ENCODE measurements around the gene NRDE2. TPM values are rescaled to one million over a fixed set of nuclear protein-coding genes. Genes with fewer than 3 reads are reported as not detected.

NRDE2 gene, protein sequence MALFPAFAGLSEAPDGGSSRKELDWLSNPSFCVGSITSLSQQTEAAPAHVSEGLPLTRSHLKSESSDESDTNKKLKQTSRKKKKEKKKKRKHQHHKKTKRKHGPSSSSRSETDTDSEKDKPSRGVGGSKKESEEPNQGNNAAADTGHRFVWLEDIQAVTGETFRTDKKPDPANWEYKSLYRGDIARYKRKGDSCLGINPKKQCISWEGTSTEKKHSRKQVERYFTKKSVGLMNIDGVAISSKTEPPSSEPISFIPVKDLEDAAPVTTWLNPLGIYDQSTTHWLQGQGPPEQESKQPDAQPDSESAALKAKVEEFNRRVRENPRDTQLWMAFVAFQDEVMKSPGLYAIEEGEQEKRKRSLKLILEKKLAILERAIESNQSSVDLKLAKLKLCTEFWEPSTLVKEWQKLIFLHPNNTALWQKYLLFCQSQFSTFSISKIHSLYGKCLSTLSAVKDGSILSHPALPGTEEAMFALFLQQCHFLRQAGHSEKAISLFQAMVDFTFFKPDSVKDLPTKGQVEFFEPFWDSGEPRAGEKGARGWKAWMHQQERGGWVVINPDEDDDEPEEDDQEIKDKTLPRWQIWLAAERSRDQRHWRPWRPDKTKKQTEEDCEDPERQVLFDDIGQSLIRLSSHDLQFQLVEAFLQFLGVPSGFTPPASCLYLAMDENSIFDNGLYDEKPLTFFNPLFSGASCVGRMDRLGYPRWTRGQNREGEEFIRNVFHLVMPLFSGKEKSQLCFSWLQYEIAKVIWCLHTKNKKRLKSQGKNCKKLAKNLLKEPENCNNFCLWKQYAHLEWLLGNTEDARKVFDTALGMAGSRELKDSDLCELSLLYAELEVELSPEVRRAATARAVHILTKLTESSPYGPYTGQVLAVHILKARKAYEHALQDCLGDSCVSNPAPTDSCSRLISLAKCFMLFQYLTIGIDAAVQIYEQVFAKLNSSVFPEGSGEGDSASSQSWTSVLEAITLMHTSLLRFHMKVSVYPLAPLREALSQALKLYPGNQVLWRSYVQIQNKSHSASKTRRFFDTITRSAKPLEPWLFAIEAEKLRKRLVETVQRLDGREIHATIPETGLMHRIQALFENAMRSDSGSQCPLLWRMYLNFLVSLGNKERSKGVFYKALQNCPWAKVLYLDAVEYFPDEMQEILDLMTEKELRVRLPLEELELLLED
- 22.9 and 24.4 TPM in 2 replicates for total RNA-seq

DNA sequence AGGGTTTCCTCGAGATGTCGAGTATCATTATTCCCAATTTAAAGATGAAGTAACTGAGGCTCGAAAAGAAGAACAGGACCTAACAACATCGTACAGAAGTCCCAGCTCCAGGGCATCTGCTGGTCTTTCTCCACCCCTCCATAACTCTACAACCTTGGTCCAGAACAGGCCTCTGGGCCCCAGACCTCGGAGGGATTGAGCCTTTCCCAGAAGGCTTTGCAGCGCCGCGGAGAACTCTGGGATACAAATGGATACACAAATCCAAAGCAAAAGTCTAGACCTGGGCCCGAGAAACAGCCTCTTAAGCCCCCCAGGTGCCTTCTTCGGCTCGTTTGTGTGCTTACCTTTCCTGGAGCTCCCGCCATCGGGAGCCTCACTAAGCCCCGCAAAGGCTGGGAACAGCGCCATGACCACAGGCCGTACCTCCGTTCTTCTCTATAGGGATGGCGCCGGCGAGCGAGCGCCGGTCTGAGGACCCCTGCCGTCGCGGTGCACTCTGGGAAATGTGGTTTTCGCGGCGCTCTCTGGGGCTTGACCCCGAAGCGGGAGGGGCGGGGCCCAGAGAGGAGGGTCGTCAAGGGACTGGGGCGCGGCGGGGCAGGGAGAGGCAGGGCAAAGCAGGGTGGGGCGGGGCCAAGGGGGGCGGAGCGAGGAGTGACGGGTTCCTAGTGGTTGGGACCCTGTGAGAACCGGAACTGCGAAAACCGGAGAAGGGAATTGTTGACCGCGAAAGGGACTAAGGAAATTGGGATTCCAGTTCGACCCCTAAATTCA lies at the start of gene NRDE2:
NRDE2 (minus strand) TSS at position 445 of the 774 bp plus-strand sequence; CDS start at position 408, 37 bp downstream.
- Mint-ChIP-seq H3K4me3 (peak within 1 kb of the TSS; percentile 93), H3K4me1 (ENCODE audit: low read depth) (peaks cover 26% of the 10 kb centered on the region), H3K9me3 (no peaks in the 10 kb centered on the region), H3K36me3 (ENCODE audit: low read depth) (peaks cover 4% of the 10 kb centered on the region), H3K27ac (peak within 1 kb of the TSS; percentile 88), H3K27me3 (ENCODE audit: insufficient read depth) (peaks cover 23% of the 10 kb centered on the region)
- DNase-seq (ENCODE audit: low spot score): peak; percentile 90
- intact Hi-C loops (cut with micrococcal nuclease): loop anchor here (1.0 to 5.0 kb wide), 6 partner anchors 52 to 496 kb away; partner anchors contain the start of genes CALM1, PSMC1 and TDP1

- no peaks in the 10 kb centered on the region for H3K4me1 Mint-ChIP-seq (ENCODE audit: low read depth)
- H3K27me3 Mint-ChIP-seq (ENCODE audit: insufficient read depth): peaks cover 1% of the 10 kb centered on the region
- no peaks in the 10 kb centered on the region for H3K9me3 Mint-ChIP-seq
- no peaks in the 10 kb centered on the region for H3K36me3 Mint-ChIP-seq (ENCODE audit: low read depth)
- no peak for DNase-seq (ENCODE audit: low spot score)
- intact Hi-C loops (cut with micrococcal nuclease): loop anchor here (5.0 to 10.0 kb wide), 6 partner anchors 124 to 1481 kb away; partner anchors contain the start of gene PSMC1
- H3K4me3 Mint-ChIP-seq: peak overlapping the region; percentile 50
- H3K27ac Mint-ChIP-seq: peak overlapping the region; percentile 31
Measured at GRCh38 chr14:90381011-90381786, 49.5 kb upstream of the NRDE2 start.

GRCh38 chr14:90379106-90379505 lies 47.4 kb upstream of the NRDE2 start:
- no peak for DNase-seq (ENCODE audit: low spot score)
- H3K9me3 Mint-ChIP-seq: no peaks in the 10 kb centered on the region
- H3K27me3 Mint-ChIP-seq (ENCODE audit: insufficient read depth): peaks cover 1% of the 10 kb centered on the region
- no peak overlapping the region for H3K4me3 Mint-ChIP-seq
- no peaks in the 10 kb centered on the region for H3K4me1 Mint-ChIP-seq (ENCODE audit: low read depth)
- no peak overlapping the region for H3K27ac Mint-ChIP-seq
- intact Hi-C loops (cut with micrococcal nuclease): no loop called here
- H3K36me3 Mint-ChIP-seq (ENCODE audit: low read depth): no peaks in the 10 kb centered on the region

DNA sequence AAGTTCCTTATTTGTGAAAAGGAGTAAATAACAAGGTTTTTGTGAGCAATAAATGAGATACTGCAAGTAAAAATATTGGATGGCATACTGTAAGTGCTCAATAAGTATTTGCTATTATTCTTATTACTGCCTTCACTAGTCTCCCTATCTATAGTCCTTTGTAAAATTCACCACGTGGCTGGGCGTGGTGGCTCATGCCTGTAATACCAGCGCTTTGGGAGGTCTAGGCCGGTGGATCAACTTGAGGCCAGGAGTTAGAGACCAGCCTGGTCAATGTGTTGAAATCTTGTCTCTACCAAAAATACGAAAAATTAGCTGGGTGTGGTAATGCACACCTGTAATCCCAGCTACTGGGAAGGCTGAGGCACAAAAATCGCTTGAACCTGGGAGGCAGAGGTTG lies 46.5 kb upstream of the NRDE2 start:
- no peaks in the 10 kb centered on the region for H3K9me3 Mint-ChIP-seq
- intact Hi-C loops (cut with micrococcal nuclease): no loop called here
- peaks cover 1% of the 10 kb centered on the region for H3K27me3 Mint-ChIP-seq (ENCODE audit: insufficient read depth)
- H3K4me1 Mint-ChIP-seq (ENCODE audit: low read depth): no peaks in the 10 kb centered on the region
- H3K27ac Mint-ChIP-seq: no peak overlapping the region
- H3K36me3 Mint-ChIP-seq (ENCODE audit: low read depth): no peaks in the 10 kb centered on the region
- no peak overlapping the region for H3K4me3 Mint-ChIP-seq
- no peak for DNase-seq (ENCODE audit: low spot score)

GRCh38 chr14:90375934-90376333 lies 44.2 kb upstream of the NRDE2 start:
- Mint-ChIP-seq H3K36me3 (ENCODE audit: low read depth) (no peaks in the 10 kb centered on the region), H3K27me3 (ENCODE audit: insufficient read depth) (peaks cover 3% of the 10 kb centered on the region), H3K4me3 (no peak overlapping the region), H3K27ac (no peak overlapping the region), H3K4me1 (ENCODE audit: low read depth) (no peaks in the 10 kb centered on the region), H3K9me3 (no peaks in the 10 kb centered on the region)
- no peak for DNase-seq (ENCODE audit: low spot score)
- intact Hi-C loops (cut with micrococcal nuclease): no loop called here

DNA sequence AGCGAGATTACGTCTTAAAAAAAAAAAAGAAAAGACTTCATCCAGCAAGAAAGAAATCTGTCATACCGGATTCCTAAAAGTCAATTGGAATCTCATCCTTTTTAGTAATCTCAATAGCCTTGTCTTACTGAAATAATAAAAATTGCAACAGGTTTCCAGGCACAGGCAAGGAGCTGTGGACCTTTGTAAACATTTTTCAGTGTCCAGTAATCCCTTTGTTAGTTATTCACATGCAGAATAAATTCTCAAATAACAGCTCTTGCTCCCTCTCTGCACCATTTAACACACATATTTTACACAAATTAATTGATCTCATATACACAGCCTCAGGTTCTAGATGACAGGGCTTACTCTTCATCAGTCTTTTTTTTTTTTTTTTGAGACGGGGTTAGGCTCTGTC lies 43.1 kb upstream of the NRDE2 start:
- intact Hi-C loops (cut with micrococcal nuclease): no loop called here
- H3K4me3 Mint-ChIP-seq: no peak overlapping the region
- H3K36me3 Mint-ChIP-seq (ENCODE audit: low read depth): no peaks in the 10 kb centered on the region
- peaks cover 3% of the 10 kb centered on the region for H3K27me3 Mint-ChIP-seq (ENCODE audit: insufficient read depth)
- no peak for DNase-seq (ENCODE audit: low spot score)
- H3K27ac Mint-ChIP-seq: no peak overlapping the region
- H3K4me1 Mint-ChIP-seq (ENCODE audit: low read depth): no peaks in the 10 kb centered on the region
- H3K9me3 Mint-ChIP-seq: no peaks in the 10 kb centered on the region

DNA sequence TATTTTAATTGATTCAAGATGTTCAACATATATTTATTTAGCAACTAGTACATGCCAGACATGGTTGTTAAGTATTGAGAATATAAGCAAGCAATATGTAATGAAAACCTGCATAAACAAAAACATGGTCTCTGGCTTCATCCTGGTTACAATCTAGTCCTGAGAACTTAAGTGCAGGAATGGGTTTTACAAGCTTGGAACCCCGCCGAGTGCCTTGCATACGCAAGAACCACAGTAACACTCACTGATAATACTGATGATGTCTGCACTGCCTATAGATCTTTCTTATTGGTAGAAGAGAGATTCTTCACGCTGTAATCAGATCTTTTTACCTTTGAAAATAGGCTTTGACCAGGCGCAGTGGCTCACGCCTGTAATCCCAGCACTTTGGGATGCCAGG lies 42.1 kb upstream of the NRDE2 start:
- Mint-ChIP-seq H3K9me3 (no peaks in the 10 kb centered on the region), H3K27ac (no peak overlapping the region), H3K4me1 (ENCODE audit: low read depth) (no peaks in the 10 kb centered on the region), H3K27me3 (ENCODE audit: insufficient read depth) (peaks cover 2% of the 10 kb centered on the region), H3K4me3 (no peak overlapping the region), H3K36me3 (ENCODE audit: low read depth) (no peaks in the 10 kb centered on the region)
- intact Hi-C loops (cut with micrococcal nuclease): no loop called here
- no peak for DNase-seq (ENCODE audit: low spot score)

GRCh38 chr14:90368946-90369721 lies 37.4 kb upstream of the NRDE2 start:
- intact Hi-C loops (cut with micrococcal nuclease): loop anchor here (1.0 to 5.0 kb wide), 3 partner anchors 33 to 328 kb away; no protein-coding TSS in a partner anchor
- Mint-ChIP-seq H3K36me3 (ENCODE audit: low read depth) (no peaks in the 10 kb centered on the region), H3K9me3 (no peaks in the 10 kb centered on the region), H3K27me3 (ENCODE audit: insufficient read depth) (peaks cover 6% of the 10 kb centered on the region), H3K27ac (no peak overlapping the region), H3K4me1 (ENCODE audit: low read depth) (no peaks in the 10 kb centered on the region), H3K4me3 (no peak overlapping the region)
- no peak for DNase-seq (ENCODE audit: low spot score)

DNA sequence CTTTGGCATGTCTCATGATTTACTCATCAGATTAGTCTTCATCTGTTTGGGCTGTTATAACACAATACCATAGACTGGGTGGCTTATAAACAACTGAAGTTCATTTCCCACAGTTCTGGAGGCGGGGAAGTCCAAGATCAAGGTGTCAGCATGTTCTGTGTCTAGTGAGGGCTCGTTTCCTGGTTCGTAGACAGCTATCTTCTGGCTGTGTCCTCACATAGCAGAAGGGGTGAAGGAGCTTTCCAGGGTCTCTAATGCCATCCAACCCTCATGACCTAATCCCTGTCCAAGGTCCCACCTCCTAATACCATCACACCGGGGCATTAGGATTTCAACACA lies 30.8 kb upstream of the NRDE2 start:
- H3K27me3 Mint-ChIP-seq (ENCODE audit: insufficient read depth): peaks cover 11% of the 10 kb centered on the region
- no peak for DNase-seq (ENCODE audit: low spot score)
- H3K4me3 Mint-ChIP-seq: no peak overlapping the region
- H3K27ac Mint-ChIP-seq: no peak overlapping the region
- intact Hi-C loops (cut with micrococcal nuclease): no loop called here
- H3K36me3 Mint-ChIP-seq (ENCODE audit: low read depth): no peaks in the 10 kb centered on the region
- no peaks in the 10 kb centered on the region for H3K9me3 Mint-ChIP-seq
- H3K4me1 Mint-ChIP-seq (ENCODE audit: low read depth): no peaks in the 10 kb centered on the region

GRCh38 chr14:90361865-90362557 lies 30.3 kb upstream of the NRDE2 start:
- Mint-ChIP-seq H3K27ac (no peak overlapping the region), H3K36me3 (ENCODE audit: low read depth) (no peaks in the 10 kb centered on the region), H3K27me3 (ENCODE audit: insufficient read depth) (peaks cover 11% of the 10 kb centered on the region), H3K4me3 (no peak overlapping the region), H3K4me1 (ENCODE audit: low read depth) (no peaks in the 10 kb centered on the region), H3K9me3 (no peaks in the 10 kb centered on the region)
- intact Hi-C loops (cut with micrococcal nuclease): no loop called here
- no peak for DNase-seq (ENCODE audit: low spot score)

DNA sequence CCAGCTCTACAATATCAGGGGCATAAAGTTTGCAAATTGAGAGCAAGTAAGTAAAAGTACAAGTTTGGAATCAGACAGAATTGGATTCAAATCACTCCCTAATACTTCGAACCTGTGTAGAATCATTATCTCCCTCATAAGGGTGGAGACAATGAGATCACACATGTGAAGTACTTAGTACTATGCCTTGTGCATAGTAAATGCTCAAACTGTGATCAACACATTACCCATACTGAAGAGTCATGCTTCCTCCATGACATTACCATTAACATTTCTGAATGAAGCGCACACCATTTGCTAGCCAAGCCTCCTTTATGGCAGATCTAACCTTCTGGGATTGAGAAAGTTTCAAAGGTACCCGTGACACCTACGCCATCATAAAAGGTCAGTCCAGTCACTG lies 26.6 kb upstream of the NRDE2 start:
- Mint-ChIP-seq H3K9me3 (no peaks in the 10 kb centered on the region), H3K4me3 (no peak overlapping the region), H3K27me3 (ENCODE audit: insufficient read depth) (peaks cover 10% of the 10 kb centered on the region), H3K4me1 (ENCODE audit: low read depth) (no peaks in the 10 kb centered on the region), H3K36me3 (ENCODE audit: low read depth) (no peaks in the 10 kb centered on the region), H3K27ac (no peak overlapping the region)
- DNase-seq (ENCODE audit: low spot score): no peak
- intact Hi-C loops (cut with micrococcal nuclease): no loop called here
